SKM-1 treated with dmso at 0.1 percent for 144 hours (cell line): Measurements from ENCODE around the gene ZNF273.
"Not testable (repeated sequence)": the region's sequence is repeated elsewhere in the genome, so short reads cannot be mapped to it uniquely, and the experiment has no call there.

Source experiments
- DNase-seq: peaks from one replicate; lab custom pipeline; 2025; ENCODE audit not compliant: unreplicated experiment; lab: John Stamatoyannopoulos, UW

The ZNF273 gene

GRCh38 chr7:64902806-64903721 lies at the start of gene ZNF273:
TSS of gene ZNF273 (plus strand) at chr7:64903273. CDS start at chr7:64903318, 45 bp downstream.
- DNase-seq = peak; percentile 93

DNA sequence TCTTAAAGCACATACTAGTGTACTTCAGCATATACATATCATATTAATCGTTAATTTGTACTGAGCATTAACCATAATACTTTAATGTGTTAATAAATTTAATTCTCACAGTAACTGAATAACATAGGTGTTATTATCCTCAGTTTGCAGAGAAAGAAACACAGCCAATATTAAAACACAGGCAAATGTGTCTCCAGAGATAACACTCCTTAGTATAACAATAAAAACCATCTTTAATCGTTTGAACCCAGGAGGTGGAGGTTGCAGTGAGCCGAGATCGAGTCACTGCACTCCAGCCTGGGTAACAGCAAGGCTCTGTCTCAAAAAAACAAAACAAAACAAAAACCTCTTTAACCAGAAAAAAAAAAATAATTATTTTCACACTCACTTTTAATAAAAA lies 49.4 kb upstream of the ZNF273 start:
- no peak for DNase-seq

DNA sequence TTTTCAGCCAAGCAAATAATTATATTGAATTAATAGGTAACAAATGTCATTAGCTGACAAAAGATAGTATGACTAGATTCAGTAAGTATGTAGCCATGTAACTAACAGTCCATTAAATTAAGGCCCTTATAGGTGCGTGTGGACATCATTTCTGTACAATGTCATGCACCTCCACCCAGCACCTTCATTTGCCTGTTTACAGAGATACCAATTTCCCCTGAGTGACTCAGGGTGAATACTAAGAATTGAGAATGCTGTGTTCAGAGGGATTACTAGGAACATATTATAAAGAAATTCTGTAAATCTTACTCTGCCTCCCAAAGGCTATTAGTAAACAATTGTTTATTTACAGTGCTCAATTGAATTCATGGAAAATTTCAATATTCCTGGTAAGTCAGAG lies 48.1 kb upstream of the ZNF273 start:
- no peak for DNase-seq

DNA sequence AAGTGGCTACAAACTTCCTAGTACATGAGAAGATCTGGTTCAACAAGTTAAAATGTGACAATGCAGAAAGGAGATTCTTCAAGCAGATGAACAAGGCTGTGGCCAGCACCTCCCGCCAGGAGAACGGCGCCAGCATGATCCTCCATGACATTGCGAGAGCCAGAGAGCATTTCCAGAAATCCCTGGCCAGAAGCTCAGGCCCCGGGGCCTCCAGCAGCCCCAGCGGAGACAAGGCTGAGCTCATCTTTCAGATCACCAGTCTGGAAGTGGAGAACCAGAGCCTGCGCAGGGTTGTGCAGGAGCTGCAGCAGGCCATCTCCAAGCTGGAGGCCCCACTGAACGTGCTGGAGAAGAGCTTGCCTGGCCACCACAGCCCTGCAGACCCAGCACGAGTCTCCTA lies 40.1 kb upstream of the ZNF273 start:
- no peak for DNase-seq

GRCh38 chr7:64863530-64863929 lies 39.5 kb upstream of the ZNF273 start:
- not testable (repeated sequence) for DNase-seq

GRCh38 chr7:64863969-64864368 lies 39.1 kb upstream of the ZNF273 start:
- no peak for DNase-seq

- no peak for DNase-seq
These were observed 35.1 kb upstream of the ZNF273 start for GRCh38 chr7:64867863-64868440.

GRCh38 chr7:64868499-64868898 lies 34.6 kb upstream of the ZNF273 start:
- DNase-seq = no peak

- no peak for DNase-seq
These were observed 33.9 kb upstream of the ZNF273 start for GRCh38 chr7:64869121-64869725.

DNA sequence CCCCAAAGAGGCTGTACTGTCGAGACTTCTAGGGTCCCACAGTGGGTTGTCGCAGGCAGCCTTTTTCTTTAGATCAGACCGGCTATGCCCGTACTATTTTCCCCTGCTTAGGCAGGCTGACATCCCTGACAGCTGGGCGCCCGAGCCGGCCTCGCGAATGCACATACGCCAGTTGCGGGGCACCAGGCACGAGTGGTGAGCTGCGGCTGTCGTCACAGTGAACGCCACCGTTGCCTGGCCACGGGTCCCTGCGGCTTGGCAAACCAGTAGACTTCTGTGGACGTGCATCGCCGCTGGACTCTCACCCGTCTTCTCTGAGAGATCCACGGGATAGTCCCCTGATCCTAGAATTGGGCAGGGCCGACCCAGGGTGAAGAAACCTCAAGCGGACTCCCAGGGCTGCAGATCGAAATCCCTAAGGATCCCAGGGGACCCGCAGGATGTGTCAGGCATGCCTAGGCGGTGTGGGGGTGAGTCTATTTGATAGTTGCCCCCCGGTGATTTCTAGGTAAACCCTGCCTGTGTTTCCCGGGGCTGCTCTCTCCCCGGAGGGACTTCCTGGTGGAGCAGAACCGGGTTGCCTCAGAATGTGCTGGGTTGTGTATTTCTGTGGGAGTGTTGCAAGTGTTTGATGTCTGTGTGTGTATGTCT lies 33.0 kb upstream of the ZNF273 start:
- DNase-seq = no peak

DNA sequence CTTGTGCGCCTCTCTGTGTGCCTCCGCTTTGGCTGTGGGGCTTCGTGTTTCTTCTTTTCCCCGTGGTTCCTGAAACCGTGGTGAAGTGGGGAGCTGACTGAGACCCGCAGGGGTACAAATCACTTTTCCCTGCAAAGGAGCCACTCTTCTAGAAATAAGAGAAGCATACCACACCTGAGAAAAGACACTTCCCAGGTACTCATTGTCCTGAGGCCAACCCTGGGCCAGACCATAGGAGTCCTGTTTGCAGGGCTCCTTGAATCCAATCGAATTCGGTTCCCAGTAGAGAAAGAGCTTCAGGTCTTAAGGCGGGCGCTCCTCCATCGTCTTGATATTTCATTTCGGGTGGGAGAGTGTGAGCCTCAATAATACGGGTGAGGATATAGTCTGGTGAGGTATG lies 32.4 kb upstream of the ZNF273 start:
- no peak for DNase-seq

- DNase-seq = no peak
These were observed 31.3 kb upstream of the ZNF273 start for GRCh38 chr7:64871761-64872160.

- no peak for DNase-seq
These were observed 30.5 kb upstream of the ZNF273 start for GRCh38 chr7:64872351-64873154.

- DNase-seq = no peak
These were observed 29.9 kb upstream of the ZNF273 start for GRCh38 chr7:64873155-64873500.

GRCh38 chr7:64873517-64873916 lies 29.6 kb upstream of the ZNF273 start:
- no peak for DNase-seq

GRCh38 chr7:64874114-64874513 lies 29.0 kb upstream of the ZNF273 start:
- DNase-seq = no peak

DNA sequence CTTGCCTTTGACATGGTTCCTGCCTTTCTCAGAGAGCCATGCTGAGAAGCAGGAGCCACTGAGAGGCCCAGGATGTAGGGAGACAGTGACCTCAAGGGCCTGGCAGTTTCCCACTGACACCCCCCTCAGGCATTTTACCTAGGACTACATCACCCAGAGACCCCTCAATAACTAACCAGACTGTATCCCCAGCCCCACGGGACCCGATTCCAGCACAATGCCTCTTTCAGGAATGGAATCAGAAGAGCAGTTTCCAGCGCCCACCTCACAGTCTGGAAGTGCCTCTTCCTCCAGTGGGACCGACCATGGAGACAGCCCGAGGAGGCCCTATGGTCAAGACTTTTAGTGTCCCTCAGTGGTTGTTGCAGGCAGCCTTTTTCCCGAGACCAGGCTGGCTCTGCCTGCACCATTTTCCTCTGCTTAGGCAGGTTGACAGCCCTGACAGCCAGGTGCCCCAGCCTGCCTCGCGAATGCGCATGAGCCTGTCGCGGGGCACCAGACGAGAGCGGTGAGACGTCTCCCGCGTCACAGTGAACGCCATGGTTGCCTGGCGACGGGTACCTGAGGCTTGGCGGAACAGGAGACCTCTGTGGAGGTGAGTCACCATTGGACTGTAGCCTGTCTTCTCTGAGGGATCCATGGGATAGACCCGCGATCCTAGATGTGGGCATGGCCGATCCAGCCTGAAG lies 28.4 kb upstream of the ZNF273 start:
- DNase-seq = no peak

GRCh38 chr7:64875258-64875657 lies 27.8 kb upstream of the ZNF273 start:
- DNase-seq = no peak

- no peak for DNase-seq
These were observed 27.2 kb upstream of the ZNF273 start for GRCh38 chr7:64875658-64876406.
